H1 (cell line): ENCODE data around the gene MINAR1. TPM values are rescaled to one million over a fixed set of nuclear protein-coding genes. Genes with fewer than 3 reads are reported as not detected.

ENCODE experiments used
- CHD7 ChIP-seq: fragments of 300-600 bp; sonication (generic); IDR thresholded peaks from 2 replicates; pipeline ENCODE4 v1.7.1; 2012; ENCODE audit warnings: low read length, moderate library complexity, mild to moderate bottlenecking, inconsistent platforms; ENCODE audit not compliant: insufficient replicate concordance
- polyA plus RNA-seq, 7 experiments: library from polyadenylated mRNA; depleted of rRNA in 3 of 7; stranded (reverse) in 5 of 7; unstranded in 2 of 7; fragments of >200 nt in 5 of 7; fragments of 200-250 nt in 2 of 7; gene quantifications; 1 replicate in 5 of 7; 2 replicates in 1 of 7; 4 replicates in 1 of 7; pipeline versions ENCODE4 v1.2.1 to v1.2.3, GENCODE V29; 2011 to 2013; ENCODE audit warnings: missing spikeins in 2 of 7, mixed read lengths in 2 of 7
- total RNA-seq: library from RNA; stranded (reverse); fragmentation: NEBNext Ultra II Directional; extraction: Animal tissue kit (Norgen Biotek cat#: 25700); gene quantifications from 2 replicates; pipeline ENCODE4 v1.2.1, GENCODE V29; 2021

MINAR1 gene
- total and polyA plus RNA-seq, 2 of the 8 experiments (the other 6 are each of a cell fraction or from before 2014, with no cell fraction given) = 0.17 to 0.67 TPM

DNA sequence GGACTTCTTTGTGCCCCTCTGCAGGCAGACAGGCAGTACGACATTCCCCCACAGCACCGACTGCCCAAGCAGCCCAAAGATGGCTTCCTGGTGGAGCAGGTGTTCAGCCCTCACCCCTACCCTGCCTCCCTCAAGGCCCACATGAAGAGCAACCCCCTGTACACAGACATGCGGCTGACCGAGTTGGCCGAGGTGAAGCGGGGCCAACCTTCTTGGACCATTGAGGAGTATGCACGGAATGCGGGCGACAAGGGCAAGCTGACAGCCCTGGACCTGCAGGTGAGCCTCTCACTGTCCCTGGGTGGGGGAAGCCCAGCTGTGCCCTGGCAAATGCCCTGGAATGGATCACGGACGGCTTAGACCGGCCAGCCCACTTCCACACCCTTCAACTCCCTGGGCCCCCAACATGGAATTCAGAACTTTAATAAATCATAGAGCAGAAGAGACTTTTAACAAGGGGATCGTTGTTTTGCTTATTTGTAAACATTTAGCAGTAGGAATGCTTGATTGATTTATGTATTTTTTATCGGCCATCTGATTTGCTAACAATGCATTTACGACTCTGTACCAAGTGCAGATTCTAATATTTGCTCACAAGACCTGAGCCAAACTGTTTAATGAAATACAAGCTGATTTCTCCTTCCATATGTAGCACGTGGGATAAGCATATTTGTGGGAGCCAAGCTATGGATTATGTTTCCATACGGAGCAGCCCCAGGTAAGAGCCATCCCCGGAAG, 31.1 kb downstream of the MINAR1 start (continued):
- TF ChIP-seq CHD7 = no peak
